ENCODE data around the gene WDR12.

WDR12 gene

DNA sequence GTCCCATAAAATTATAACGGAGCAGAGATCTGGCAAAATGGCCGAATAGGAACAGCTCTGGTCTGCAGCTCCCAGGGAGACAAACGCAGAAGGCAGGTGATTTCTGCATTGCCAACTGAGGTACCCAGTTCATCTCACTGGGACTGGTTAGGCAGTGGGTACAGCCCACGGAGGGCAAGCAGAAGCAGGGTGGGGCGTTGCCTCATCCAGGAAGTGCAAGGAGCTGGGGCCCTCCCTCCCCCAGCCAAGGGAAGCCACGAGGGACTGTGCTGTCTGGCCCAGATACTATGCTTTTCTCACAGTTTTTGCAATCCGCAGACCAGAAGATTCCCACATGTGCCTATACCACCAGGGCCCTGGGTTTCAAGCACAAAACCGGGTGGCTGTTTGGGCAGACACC is 62.7 kb downstream of the WDR12 start:
- TF ChIP-seq POLR2AphosphoS5 (IDR thresholded peaks at IDR 0.05; ENCODE audit: low read depth, low read length) (no peak), SIN3A (IDR thresholded peaks at IDR 0.05; ENCODE audit: borderline replicate concordance, insufficient read depth, low read length) (no peak), FOXP2 (optimal IDR thresholded peaks at IDR 0.05; ENCODE audit: borderline replicate concordance, extremely low read depth, extremely low read length, insufficient read depth) (no peak), TAF1 (IDR thresholded peaks at IDR 0.05; ENCODE audit: borderline replicate concordance, insufficient read depth, low read length) (no peak)
- TF ChIP-seq, protein P1, sequence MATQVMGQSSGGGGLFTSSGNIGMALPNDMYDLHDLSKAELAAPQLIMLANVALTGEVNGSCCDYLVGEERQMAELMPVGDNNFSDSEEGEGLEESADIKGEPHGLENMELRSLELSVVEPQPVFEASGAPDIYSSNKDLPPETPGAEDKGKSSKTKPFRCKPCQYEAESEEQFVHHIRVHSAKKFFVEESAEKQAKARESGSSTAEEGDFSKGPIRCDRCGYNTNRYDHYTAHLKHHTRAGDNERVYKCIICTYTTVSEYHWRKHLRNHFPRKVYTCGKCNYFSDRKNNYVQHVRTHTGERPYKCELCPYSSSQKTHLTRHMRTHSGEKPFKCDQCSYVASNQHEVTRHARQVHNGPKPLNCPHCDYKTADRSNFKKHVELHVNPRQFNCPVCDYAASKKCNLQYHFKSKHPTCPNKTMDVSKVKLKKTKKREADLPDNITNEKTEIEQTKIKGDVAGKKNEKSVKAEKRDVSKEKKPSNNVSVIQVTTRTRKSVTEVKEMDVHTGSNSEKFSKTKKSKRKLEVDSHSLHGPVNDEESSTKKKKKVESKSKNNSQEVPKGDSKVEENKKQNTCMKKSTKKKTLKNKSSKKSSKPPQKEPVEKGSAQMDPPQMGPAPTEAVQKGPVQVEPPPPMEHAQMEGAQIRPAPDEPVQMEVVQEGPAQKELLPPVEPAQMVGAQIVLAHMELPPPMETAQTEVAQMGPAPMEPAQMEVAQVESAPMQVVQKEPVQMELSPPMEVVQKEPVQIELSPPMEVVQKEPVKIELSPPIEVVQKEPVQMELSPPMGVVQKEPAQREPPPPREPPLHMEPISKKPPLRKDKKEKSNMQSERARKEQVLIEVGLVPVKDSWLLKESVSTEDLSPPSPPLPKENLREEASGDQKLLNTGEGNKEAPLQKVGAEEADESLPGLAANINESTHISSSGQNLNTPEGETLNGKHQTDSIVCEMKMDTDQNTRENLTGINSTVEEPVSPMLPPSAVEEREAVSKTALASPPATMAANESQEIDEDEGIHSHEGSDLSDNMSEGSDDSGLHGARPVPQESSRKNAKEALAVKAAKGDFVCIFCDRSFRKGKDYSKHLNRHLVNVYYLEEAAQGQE (IDR thresholded peaks at IDR 0.05; ENCODE audit: insufficient read depth in 1 of 2, low read depth in 2 of 2, low read length in 2 of 2) = no peak

DNA sequence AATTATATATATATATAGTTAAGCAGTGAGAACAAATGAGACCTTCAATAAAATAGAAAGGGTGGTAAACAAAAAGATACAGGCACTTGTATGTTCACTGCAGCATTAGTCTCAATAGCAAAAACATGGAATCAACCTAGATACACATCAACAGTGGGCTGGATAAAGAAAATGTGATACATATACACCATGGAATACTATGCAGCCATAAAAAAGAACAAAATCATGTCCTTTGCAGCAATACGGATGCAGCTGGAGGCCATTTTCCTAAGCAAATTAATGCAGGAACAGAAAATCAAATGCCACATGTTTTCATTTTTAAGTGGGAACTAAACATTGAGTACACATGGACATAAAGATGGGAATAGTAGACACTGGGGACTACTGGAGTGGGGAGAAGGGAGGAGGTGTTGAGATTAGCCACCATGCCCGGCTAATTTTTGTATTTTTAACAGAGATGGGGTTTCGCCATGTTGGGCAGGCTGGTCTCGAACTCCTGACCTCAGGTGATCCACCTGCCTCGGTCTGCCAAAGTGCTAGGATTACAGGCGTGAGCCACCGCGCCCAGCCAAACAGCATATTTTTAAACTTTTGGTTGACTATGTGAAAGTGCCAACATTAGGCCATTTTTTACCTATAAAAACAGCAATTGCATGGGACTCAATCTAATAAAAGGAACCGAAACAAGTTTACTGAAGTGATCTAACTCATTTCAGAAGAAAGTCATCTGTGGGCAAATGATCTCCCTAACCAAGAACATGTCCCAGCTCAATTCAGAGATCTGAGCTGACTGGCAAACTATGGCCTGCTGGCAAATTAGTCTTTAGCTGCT is 63.6 kb downstream of the WDR12 start:
- TF ChIP-seq POLR2AphosphoS5 (IDR thresholded peaks at IDR 0.05; ENCODE audit: low read depth, low read length) (no peak), FOXP2 (optimal IDR thresholded peaks at IDR 0.05; ENCODE audit: borderline replicate concordance, extremely low read depth, extremely low read length, insufficient read depth) (no peak), TAF1 (IDR thresholded peaks at IDR 0.05; ENCODE audit: borderline replicate concordance, insufficient read depth, low read length) (no peak), SIN3A (IDR thresholded peaks at IDR 0.05; ENCODE audit: borderline replicate concordance, insufficient read depth, low read length) (no peak)
- TF ChIP-seq, protein P1 (IDR thresholded peaks at IDR 0.05; ENCODE audit: insufficient read depth in 1 of 2, low read depth in 2 of 2, low read length in 2 of 2) = no peak

DNA sequence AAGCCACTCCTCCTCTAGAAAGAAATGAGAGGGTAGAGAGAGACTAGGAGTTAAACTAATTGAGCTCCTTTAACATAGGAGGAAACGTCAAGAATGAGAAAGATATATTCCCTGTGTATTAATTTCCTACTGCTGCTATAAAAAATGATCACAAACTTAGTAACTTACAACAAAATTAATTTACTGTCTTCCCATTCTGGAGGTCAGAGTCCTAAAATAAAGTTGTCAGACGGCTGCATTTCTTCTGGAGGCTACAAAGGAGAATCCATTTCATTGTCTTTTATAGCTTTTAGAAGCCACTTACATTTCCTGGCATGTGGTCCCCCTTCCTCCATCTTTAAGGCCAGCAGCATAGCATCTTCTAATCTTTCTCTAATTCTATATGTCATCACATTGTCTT is 66.8 kb downstream of the WDR12 start:
- no peak for TF ChIP-seq SIN3A (IDR thresholded peaks at IDR 0.05; ENCODE audit: borderline replicate concordance, insufficient read depth, low read length)
- no peak for TF ChIP-seq POLR2AphosphoS5 (IDR thresholded peaks at IDR 0.05; ENCODE audit: low read depth, low read length)
- TF ChIP-seq, protein P1 (IDR thresholded peaks at IDR 0.05; ENCODE audit: insufficient read depth in 1 of 2, low read depth in 2 of 2, low read length in 2 of 2) = no peak
- TF ChIP-seq TAF1 (IDR thresholded peaks at IDR 0.05; ENCODE audit: borderline replicate concordance, insufficient read depth, low read length) = no peak
- no peak for TF ChIP-seq FOXP2 (optimal IDR thresholded peaks at IDR 0.05; ENCODE audit: borderline replicate concordance, extremely low read depth, extremely low read length, insufficient read depth)

DNA sequence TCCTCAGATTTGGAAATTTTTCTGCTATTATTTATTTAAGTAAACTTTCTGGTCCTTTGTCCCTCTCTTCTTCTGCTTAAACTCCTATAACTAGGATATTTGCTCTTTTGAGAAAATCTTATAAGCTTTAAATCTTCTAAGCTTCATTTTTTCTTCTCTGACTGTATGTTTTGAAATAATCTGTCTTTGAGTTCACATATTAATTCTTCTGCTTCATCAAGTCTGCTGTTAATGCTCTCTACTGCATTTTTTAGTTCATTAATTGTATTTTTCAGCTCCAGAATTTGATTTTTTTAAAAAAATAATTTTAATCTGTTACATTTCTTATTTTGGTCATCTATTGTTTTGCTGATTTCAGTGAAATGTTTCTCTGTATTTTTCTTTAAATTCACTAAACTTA is 68.8 kb downstream of the WDR12 start:
- TF ChIP-seq SIN3A (IDR thresholded peaks at IDR 0.05; ENCODE audit: borderline replicate concordance, insufficient read depth, low read length) = no peak
- no peak for TF ChIP-seq TAF1 (IDR thresholded peaks at IDR 0.05; ENCODE audit: borderline replicate concordance, insufficient read depth, low read length)

DNA sequence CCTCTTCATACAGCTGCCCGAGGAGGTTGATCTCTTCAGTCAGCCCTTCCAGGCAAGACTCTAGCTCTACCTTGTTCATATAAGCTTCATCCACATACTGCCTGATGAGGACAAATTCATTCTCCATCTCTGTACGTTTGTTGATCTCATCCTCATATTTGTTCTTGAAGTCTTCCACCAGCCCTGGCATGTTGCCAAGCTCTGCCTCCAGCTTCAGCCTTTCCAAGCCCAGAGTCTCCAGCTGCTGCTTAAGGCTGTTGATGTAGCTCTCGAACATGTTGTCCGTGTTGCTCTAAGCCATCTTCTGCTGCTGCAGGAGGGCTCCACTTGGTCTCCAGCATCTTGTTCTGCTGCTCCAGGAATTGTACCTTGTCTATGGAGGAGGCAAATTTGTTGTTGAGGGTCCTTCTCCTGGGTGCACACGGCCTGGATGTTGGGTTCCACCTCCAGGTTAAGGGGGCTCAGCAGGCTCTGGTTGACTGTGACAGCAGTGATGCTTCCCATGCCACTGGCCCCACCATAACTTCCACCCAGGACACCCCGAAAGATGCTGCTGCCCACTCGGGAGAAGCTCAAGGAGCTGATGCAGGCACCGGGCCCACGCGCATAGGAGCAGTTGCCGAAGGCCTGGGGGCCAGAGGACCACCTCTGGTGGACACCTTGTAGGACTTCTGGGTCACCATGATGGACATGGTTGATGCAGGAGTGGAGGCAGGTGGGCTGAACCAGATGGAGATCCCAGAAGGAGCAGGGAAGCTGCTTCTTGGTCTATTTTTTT is 70.2 kb downstream of the WDR12 start:
- no peak for TF ChIP-seq TAF1 (IDR thresholded peaks at IDR 0.05; ENCODE audit: borderline replicate concordance, insufficient read depth, low read length)
- no peak for TF ChIP-seq SIN3A (IDR thresholded peaks at IDR 0.05; ENCODE audit: borderline replicate concordance, insufficient read depth, low read length)
- TF ChIP-seq, protein P1 (IDR thresholded peaks at IDR 0.05; ENCODE audit: insufficient read depth in 1 of 2, low read depth in 2 of 2, low read length in 2 of 2) = no peak
- TF ChIP-seq POLR2AphosphoS5 (IDR thresholded peaks at IDR 0.05; ENCODE audit: low read depth, low read length) = no peak
- TF ChIP-seq FOXP2 (optimal IDR thresholded peaks at IDR 0.05; ENCODE audit: borderline replicate concordance, extremely low read depth, extremely low read length, insufficient read depth) = no peak

Data from PFSK-1 (cell line).